ENCODE data around the gene MSI2.

DNA sequence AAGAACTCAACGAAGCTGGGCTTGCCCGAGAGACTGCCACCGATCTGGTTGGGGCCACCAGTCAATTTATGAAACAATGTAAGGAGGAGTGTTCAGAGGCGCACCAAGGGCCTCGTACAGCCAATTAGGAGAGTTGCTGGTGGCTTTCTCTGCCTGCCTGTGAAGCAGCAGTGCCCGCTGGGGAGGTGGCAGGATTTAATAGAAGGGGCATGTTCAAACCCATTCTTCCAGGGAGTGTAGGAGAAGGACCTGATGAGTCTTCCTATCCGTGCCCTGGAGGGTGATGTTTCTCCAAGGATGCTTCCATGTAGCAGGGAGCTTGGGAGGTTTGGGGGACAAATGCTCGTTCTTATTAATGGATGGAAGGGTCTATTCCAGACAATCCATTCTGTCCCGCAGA lies 310.4 kb downstream of the MSI2 start:
- TF ChIP-seq TAF1 (IDR thresholded peaks at IDR 0.05; ENCODE audit: borderline replicate concordance, low read depth, low read length) (no peak), POLR2A (IDR thresholded peaks at IDR 0.05; ENCODE audit: low read depth, low read length) (no peak)
